ENCODE results near the gene CALB2.

DNA sequence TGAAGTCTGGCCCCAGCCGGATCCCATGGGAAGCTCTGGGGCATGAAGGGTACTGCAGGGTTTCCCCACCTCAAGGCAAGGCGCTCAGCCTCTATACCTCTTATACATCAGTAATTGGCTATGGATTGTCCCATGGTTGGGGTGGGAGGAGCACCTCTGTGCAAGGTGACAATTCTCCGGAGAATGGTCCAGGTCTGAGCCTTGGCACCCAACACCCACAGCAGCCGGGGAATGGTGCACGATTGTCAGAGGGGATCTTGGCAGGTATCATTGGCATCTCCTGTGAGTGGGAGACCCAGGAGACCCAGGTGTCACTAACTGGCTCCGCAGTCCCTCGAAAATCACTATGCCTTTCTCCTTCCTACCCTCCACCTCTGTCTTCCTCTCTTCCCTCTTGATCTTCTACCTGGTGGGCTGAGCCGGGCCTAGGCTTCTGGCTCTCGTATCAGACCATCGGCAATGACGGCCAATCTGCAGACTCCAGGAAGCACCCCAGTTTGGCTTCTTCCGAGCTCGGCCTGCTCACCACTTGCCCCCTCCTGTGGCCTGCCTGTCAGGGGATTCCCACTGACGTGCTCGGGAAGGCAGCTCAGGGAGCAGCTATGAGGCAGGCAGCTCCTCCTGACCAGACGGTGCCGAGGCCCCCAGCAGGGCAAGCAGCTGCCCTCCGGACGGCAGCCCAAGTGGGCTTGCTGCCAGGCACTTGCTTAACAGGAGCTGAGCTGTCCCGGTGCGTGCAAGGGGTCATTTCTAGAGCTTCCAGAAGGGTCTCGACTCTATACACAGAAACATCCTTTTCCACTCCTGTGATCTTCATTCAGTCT, 10.0 kb upstream of the CALB2 start:
- TF ChIP-seq EZH2 (IDR thresholded peaks at IDR 0.05) (no peak), POLR2AphosphoS5 (IDR thresholded peaks at IDR 0.05; ENCODE audit: borderline replicate concordance, low read depth, low read length) (no peak), FOXP2 (optimal IDR thresholded peaks at IDR 0.05; ENCODE audit: control extremely low read depth, extremely low read length, insufficient read depth) (no peak)
